Small intestine (tissue), 16 donors: Measurements from ENCODE around the gene SIK2. TPM values are rescaled to one million over a fixed set of nuclear protein-coding genes. Genes with fewer than 3 reads are reported as not detected.
A peak's percentile ranks its signal among the peaks of the same experiment; 100 is the strongest.

ENCODE experiments used
- DNase-seq, 2 donors: peaks; one replicate each; pipeline versions ENCODE4 v3.0.0 to v3.0.0-alpha.2; 2013
- FAIRE-seq: peaks from 2 replicates; lab custom pipeline; 2012; peaks lifted over from hg19 to GRCh38; lab: Jason Lieb, UNC
- H3K27ac ChIP-seq, 3 donors: one replicate each; pipeline ENCODE4 v1.5.1; 2013; ENCODE audit warnings: low read length in 2 of 3, mild to moderate bottlenecking in 2 of 3, control low read depth in 1 of 3, inconsistent platforms in 1 of 3, low read depth in 1 of 3, moderate library complexity in 1 of 3
- H3K27me3 ChIP-seq, 3 donors: one replicate each; pipeline ENCODE4 v1.6.1; 2013; ENCODE audit warnings: low read length in 3 of 3, inconsistent platforms in 1 of 3; ENCODE audit not compliant: control insufficient read depth in 3 of 3, insufficient read depth in 3 of 3
- H3K36me3 ChIP-seq, 3 donors: one replicate each; pipeline ENCODE4 v1.6.1; 2013; ENCODE audit warnings: low read length in 3 of 3, inconsistent platforms in 1 of 3, low read depth in 1 of 3, mild to moderate bottlenecking in 1 of 3, moderate library complexity in 1 of 3; ENCODE audit not compliant: control insufficient read depth in 3 of 3, insufficient read depth in 2 of 3
- H3K4me1 ChIP-seq, 3 donors: one replicate each; pipeline ENCODE4 v1.6.1; 2013; ENCODE audit warnings: low read length in 2 of 3, inconsistent platforms in 1 of 3, low read depth in 1 of 3, mild to moderate bottlenecking in 1 of 3, moderate library complexity in 1 of 3; ENCODE audit not compliant: control insufficient read depth in 3 of 3, insufficient read depth in 2 of 3
- H3K4me3 ChIP-seq, 3 donors: one replicate each; pipeline ENCODE4 v1.5.1; 2013; ENCODE audit warnings: low read length in 3 of 3, control low read depth in 1 of 3, inconsistent platforms in 1 of 3, low read depth in 1 of 3, mild to moderate bottlenecking in 1 of 3, moderate library complexity in 1 of 3
- H3K9me3 ChIP-seq, 2 donors: one replicate each; pipeline ENCODE4 v1.6.1; 2013; ENCODE audit warnings: low read depth in 1 of 2, low read length in 1 of 2; ENCODE audit not compliant: control insufficient read depth in 2 of 2, insufficient read depth in 1 of 2
- WGBS, 3 donors: extraction: QIAGEN DNeasy Blood & Tissue Kit; methylation state at CpG; one replicate each; pipeline ENCODE4 v1.1.7; 2013; 5-methylcytosine and 5-hydroxymethylcytosine counted together
- long read RNA-seq, 10 donors: transcript quantifications; one replicate each; lab custom pipeline, GENCODE V29; 2026
- polyA plus RNA-seq, 4 donors: library from polyadenylated mRNA; stranded (reverse) in 3 of 4; unstranded in 1 of 4; fragments of 200-250 nt in 3 of 4; fragments of 120-200 nt in 1 of 4; gene quantifications; one replicate each; pipeline versions ENCODE4 v1.2.1 to v1.2.3, GENCODE V29; 2013
- donor health status: healthy with polysubstance abuse.
- donor health status: control.
- donor health status: control.
- donor health status: Bipolar disorder and iron deficiency.
- donor health status: healthy.

SIK2 gene
- 10 to 100 TPM in 1 of 4 donors, 1 to 10 TPM in 3; 3.8 to 22.5 (median 5.6) TPM for polyA plus RNA-seq
- long read RNA-seq, donor 1, full-length matches to known transcripts: 3 of 39 reads
- long read RNA-seq, donor 1, partial matches to known transcripts: 36 of 39 reads
- long read RNA-seq, donor 1, other reads (novel, unspliced or antisense): 0 of 39 reads
- long read RNA-seq, donor 2, full-length matches to known transcripts: 1 of 12 reads
- long read RNA-seq, donor 2, partial matches to known transcripts: 11 of 12 reads
- long read RNA-seq, donor 2, other reads (novel, unspliced or antisense): 0 of 12 reads
- long read RNA-seq, donor 3, full-length matches to known transcripts: 2 of 2 reads
- long read RNA-seq, donor 3, partial matches to known transcripts: 0 of 2 reads
- long read RNA-seq, donor 3, other reads (novel, unspliced or antisense): 0 of 2 reads
- long read RNA-seq, donor 4: 0 reads
- long read RNA-seq, donor 5: 0 reads
- long read RNA-seq, donor 6, full-length matches to known transcripts: 1 of 1 reads
- long read RNA-seq, donor 6, partial matches to known transcripts: 0 of 1 reads
- long read RNA-seq, donor 6, other reads (novel, unspliced or antisense): 0 of 1 reads
- long read RNA-seq, donor 7: 0 reads
- long read RNA-seq, donor 8: 0 reads
- long read RNA-seq, donor 9: 0 reads
- long read RNA-seq, donor 10, full-length matches to known transcripts: 3 of 32 reads
- long read RNA-seq, donor 10, partial matches to known transcripts: 29 of 32 reads
- long read RNA-seq, donor 10, other reads (novel, unspliced or antisense): 0 of 32 reads

DNA sequence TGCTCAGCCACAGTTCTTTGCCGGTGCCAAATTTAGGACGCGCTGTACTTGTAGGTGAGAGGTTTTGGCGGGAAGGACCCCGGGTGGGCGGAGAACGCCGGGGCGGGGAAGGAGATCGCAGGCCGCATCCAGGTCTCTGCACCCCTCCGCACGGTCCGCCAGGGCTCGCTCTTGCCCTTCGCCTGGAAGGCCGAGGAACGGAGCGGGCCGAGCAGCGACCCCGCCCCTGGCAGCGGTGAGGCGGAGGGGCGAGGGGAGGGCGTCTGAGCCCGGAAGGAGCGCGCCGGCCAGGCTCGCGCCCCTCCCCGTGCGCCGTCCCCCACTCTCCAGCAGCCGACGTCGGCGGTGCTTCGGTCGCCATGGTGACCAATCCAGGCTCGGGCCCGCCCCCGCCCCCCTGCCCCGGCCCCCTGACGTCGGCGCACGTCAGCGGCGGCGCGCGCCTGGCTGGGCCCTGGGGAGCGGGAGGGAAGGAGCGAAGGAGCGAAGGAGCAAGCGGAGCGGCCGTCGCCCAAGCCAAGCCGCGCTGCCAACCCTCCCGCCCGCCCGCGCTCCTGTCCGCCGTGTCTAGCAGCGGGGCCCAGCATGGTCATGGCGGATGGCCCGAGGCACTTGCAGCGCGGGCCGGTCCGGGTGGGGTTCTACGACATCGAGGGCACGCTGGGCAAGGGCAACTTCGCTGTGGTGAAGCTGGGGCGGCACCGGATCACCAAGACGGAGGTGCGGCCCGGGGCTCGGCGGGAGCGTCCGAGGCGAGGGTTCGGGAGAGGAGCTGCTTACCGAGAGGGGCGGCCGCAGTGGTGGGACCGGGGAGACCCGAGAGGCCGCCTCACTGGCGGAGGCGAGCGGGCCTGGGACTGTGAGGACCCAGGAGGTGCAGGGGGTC, at the start of gene SIK2:
Gene SIK2 (plus strand): TSS at position 471 of the 886 bp plus-strand sequence. CDS start 115 bp downstream, at position 586.
- peak within 1 kb of the TSS; percentile 61 to 99 (median 95) for H3K27ac ChIP-seq
- WGBS, 3 donors: 0 to 1% (median 0%) methylated on average over 78 to 100 of the region's 100 CpGs
- no peak for FAIRE-seq
- H3K4me1 ChIP-seq: peaks cover 0 to 5% (median 0%) of the 10 kb centered on the region in 3 donors
- H3K4me3 ChIP-seq: peak within 1 kb of the TSS; percentile 69 to 95 (median 91)
- H3K9me3 ChIP-seq: no peaks in the 10 kb centered on the region
- H3K27me3 ChIP-seq: no peaks in the 10 kb centered on the region
- no peaks in the 10 kb centered on the region for H3K36me3 ChIP-seq
- DNase-seq: peak; percentile 91 to 97

DNA sequence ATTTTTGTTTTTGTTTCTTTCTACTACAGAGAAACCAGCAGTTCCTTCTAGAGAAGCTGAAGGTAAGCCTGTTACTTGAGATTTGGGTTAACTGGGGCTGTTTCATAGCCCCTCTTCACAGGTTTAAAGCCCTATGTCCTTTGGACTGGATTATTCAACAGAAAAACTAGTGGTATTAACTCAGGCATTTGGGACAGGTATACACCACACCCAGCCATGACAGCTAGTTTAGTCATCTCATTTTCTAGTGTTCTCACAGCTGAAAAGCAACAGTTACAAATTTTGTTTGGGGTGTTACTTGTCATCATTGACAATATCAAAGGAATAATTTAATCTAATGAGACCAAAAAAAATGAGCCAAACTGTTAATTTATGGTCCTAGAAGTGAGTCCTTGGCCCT, 47.7 kb upstream of the SIK2 start:
- no peak overlapping the region for H3K27ac ChIP-seq
- H3K36me3 ChIP-seq: no peaks in the 10 kb centered on the region
- FAIRE-seq (no peak), DNase-seq (no peak)
- peaks cover 0 to 9% of the 10 kb centered on the region in 2 donors for H3K9me3 ChIP-seq
- H3K4me3 ChIP-seq: no peak overlapping the region
- H3K4me1 ChIP-seq: no peaks in the 10 kb centered on the region
- no peaks in the 10 kb centered on the region for H3K27me3 ChIP-seq

DNA sequence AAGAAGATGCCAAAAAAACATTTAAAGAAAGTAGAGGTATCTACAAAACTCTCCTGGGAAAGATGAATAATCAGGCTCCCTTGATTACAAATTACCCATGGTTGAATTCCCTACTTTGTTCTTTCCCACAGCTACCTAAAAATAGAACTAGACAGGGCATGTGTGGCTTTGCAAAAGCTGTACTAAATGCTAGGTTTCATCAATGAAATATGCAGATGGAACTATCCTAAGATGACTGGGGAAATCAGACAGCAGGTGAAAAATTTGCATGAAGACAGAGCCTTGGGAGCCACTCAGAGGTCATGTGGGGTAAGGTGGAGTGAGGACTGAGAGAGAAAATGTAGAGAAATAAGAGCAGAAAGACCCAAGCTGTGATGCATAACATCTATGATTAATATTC, 47.0 kb upstream of the SIK2 start:
- DNase-seq: no peak
- Histone ChIP-seq H3K4me1 (no peaks in the 10 kb centered on the region), H3K27ac (no peak overlapping the region), H3K4me3 (no peak overlapping the region), H3K9me3 (peaks cover 0 to 9% of the 10 kb centered on the region in 2 donors), H3K27me3 (no peaks in the 10 kb centered on the region), H3K36me3 (peaks cover 0 to 4% (median 0%) of the 10 kb centered on the region in 3 donors)
- no peak for FAIRE-seq

DNA sequence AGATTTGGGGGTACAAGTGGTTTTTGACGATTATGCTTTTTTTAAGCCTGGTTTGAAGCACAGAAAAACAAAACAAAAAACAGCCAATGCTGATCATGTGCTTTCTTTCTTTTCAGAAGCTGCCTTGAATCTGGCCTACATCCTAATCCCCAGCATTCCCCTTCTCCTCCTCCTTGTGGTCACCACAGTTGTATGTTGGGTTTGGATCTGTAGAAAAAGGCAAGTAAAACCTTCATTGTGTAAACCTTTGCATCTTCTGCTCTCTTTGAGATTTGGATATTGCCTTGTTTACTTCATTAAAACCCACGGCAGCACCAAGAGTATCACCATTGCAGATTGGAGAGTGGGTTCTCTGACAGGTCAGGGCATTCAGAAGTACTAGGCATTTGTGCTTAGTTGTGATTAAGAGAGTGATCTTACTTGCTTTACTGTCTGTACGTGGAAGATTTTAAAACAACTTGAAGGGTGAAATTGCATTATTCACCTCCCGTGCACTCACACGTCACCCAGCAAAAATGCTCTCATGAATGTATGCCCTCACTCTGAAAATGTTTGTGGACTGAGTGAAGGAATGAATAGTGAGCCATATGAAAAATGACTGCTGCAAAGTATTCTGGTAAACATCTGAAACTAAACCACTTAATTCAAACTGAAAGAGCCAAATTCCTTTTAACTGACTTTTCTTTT, 44.7 kb upstream of the SIK2 start:
- FAIRE-seq: no peak
- Histone ChIP-seq H3K9me3 (peaks cover 0 to 9% of the 10 kb centered on the region in 2 donors), H3K36me3 (peaks cover 0 to 4% (median 0%) of the 10 kb centered on the region in 3 donors), H3K27ac (peak overlapping the region in 2 of 3 donors; percentile 11 to 13), H3K4me3 (no peak overlapping the region), H3K27me3 (no peaks in the 10 kb centered on the region), H3K4me1 (no peaks in the 10 kb centered on the region)
- DNase-seq: no peak
- WGBS, 3 donors: 68 to 95% (median 86%) methylated on average over 5 of the region's 5 CpGs

DNA sequence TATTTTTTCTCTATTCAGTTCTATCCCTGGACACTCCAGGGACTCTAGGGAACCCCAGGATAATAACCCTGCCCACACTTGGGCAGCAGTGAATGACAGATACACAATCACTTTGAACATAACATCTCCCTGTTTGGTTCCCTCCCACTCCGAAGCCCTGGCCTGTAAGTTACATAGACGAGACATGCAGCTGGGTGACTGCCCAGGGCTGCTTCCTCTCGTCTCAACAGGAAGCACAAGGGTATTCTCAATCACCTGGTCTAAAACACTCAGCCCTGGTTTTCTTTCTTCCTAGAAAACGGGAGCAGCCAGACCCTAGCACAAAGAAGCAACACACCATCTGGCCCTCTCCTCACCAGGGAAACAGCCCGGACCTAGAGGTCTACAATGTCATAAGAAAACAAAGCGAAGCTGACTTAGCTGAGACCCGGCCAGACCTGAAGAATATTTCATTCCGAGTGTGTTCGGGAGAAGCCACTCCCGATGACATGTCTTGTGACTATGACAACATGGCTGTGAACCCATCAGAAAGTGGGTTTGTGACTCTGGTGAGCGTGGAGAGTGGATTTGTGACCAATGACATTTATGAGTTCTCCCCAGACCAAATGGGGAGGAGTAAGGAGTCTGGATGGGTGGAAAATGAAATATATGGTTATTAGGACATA, 42.3 kb upstream of the SIK2 start:
- WGBS, 3 donors: 81 to 88% (median 87%) methylated on average over 11 of the region's 11 CpGs

DNA sequence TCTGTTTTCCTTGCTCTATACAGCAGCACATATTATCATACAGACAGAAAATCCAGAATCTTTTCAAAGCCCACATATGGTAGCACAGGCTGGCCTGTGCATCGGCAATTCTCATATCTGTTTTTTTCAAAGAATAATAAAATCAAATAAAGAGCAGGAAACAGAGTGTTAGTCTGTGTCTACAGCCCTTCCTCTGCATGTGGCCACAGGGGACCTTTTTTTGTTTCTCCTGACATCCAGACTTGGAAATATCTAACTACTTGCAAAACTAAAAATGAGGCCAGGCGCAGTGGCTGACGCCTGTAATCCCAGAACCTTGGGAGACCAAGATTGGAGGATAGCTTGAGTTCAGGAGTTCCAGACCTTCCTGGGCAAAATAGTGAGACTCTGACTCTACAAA, 41.4 kb upstream of the SIK2 start:
- peaks cover 0 to 4% (median 0%) of the 10 kb centered on the region in 3 donors for H3K36me3 ChIP-seq
- no peak overlapping the region for H3K4me3 ChIP-seq
- peaks cover 0 to 8% of the 10 kb centered on the region in 2 donors for H3K9me3 ChIP-seq
- WGBS, 3 donors: 86 to 95% (median 94%) methylated on average over 3 of the region's 3 CpGs
- no peak overlapping the region for H3K27ac ChIP-seq
- FAIRE-seq (no peak), DNase-seq (no peak)
- H3K4me1 ChIP-seq: no peaks in the 10 kb centered on the region
- no peaks in the 10 kb centered on the region for H3K27me3 ChIP-seq

More for the DNA sequence above, 42.3 kb upstream of the SIK2 start:
- Histone ChIP-seq H3K27me3 (no peaks in the 10 kb centered on the region), H3K4me3 (no peak overlapping the region), H3K36me3 (peaks cover 0 to 4% (median 0%) of the 10 kb centered on the region in 3 donors), H3K4me1 (no peaks in the 10 kb centered on the region), H3K27ac (no peak overlapping the region), H3K9me3 (peaks cover 0 to 9% of the 10 kb centered on the region in 2 donors)
- no peak for DNase-seq
- no peak for FAIRE-seq

DNA sequence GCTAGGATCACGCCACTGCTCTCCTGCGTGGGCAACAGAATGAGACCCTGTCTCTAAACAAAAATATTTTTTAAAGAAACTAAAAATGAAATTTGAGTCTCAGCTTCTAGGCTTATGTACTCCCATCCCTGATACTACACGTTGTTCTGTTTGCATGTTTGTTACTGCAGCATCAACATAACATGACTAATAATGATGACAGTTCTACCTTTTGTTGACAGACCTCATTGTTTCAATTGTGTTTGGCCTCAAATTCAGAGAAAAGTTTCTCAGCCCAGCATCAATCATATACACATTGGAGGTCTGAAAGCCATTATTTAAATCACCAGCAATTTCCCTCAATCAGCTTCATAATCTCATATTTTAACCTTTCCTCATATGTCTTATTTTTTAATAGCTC, 40.9 kb upstream of the SIK2 start:
- DNase-seq: no peak
- FAIRE-seq: no peak
- Histone ChIP-seq H3K4me1 (no peaks in the 10 kb centered on the region), H3K27me3 (no peaks in the 10 kb centered on the region), H3K4me3 (no peak overlapping the region), H3K27ac (no peak overlapping the region), H3K36me3 (peaks cover 0 to 4% (median 0%) of the 10 kb centered on the region in 3 donors), H3K9me3 (peaks cover 0 to 3% of the 10 kb centered on the region in 2 donors)
- WGBS, 3 donors: 80 to 86% (median 82%) methylated on average over 3 of the region's 3 CpGs
